HL-60/S4 (cell line): ENCODE results near the gene PLEKHM1.

ENCODE experiments used
- in situ Hi-C: fragments of 300-500 bp; cut with MboI; formaldehyde crosslinking; loops from 2 replicates; pipeline ENCODE4 v1.14.3; 2022; ENCODE audit warnings: low sequenced_read_pairs

PLEKHM1 gene

GRCh38 chr17:45428050-45428617 lies 62.4 kb downstream of the PLEKHM1 start:
- in situ Hi-C loops: no loop called here

- in situ Hi-C loops: no loop called here
Measured at GRCh38 chr17:45427181-45427835, 63.2 kb downstream of the PLEKHM1 start.

- in situ Hi-C loops: no loop called here
Measured at GRCh38 chr17:45426561-45426960, 64.0 kb downstream of the PLEKHM1 start.

- in situ Hi-C loops: no loop called here
Measured at GRCh38 chr17:45425984-45426413, 64.5 kb downstream of the PLEKHM1 start.

- in situ Hi-C loops: no loop called here
Measured at GRCh38 chr17:45425125-45425983, 65.2 kb downstream of the PLEKHM1 start.

GRCh38 chr17:45424769-45425124 lies 65.8 kb downstream of the PLEKHM1 start:
- in situ Hi-C loops: no loop called here

GRCh38 chr17:45423975-45424335 lies 66.6 kb downstream of the PLEKHM1 start:
- in situ Hi-C loops: no loop called here

- in situ Hi-C loops: no loop called here
Measured at GRCh38 chr17:45423304-45423974, 67.1 kb downstream of the PLEKHM1 start.

GRCh38 chr17:45414990-45415881 lies 75.3 kb downstream of the PLEKHM1 start:
- in situ Hi-C loops: no loop called here

- in situ Hi-C loops: no loop called here
Measured at GRCh38 chr17:45413498-45413923, 77.0 kb downstream of the PLEKHM1 start.

GRCh38 chr17:45411348-45412105 lies 79.0 kb downstream of the PLEKHM1 start:
- in situ Hi-C loops: no loop called here

GRCh38 chr17:45410144-45411091 lies 80.1 kb downstream of the PLEKHM1 start:
- in situ Hi-C loops: no loop called here

GRCh38 chr17:45409659-45410076 lies 80.9 kb downstream of the PLEKHM1 start:
- in situ Hi-C loops: no loop called here

- in situ Hi-C loops: no loop called here
Measured at GRCh38 chr17:45408611-45409421, 81.7 kb downstream of the PLEKHM1 start.

GRCh38 chr17:45406107-45406506 lies 84.4 kb downstream of the PLEKHM1 start:
- in situ Hi-C loops: no loop called here

GRCh38 chr17:45405250-45406086 lies 85.1 kb downstream of the PLEKHM1 start:
- in situ Hi-C loops: no loop called here

- in situ Hi-C loops: no loop called here
Measured at GRCh38 chr17:45404870-45405249, 85.7 kb downstream of the PLEKHM1 start.
